GM19328 (cell line): Measurements from ENCODE around the gene DELE1.

Experiments used
- ATAC-seq: cut with Tn5 transposase; IDR thresholded peaks from one replicate; pipeline ENCODE4 v1.9.1; 2021; ENCODE audit warnings: mild to moderate bottlenecking, moderate library complexity; ENCODE audit not compliant: unreplicated experiment

The DELE1 gene, protein sequence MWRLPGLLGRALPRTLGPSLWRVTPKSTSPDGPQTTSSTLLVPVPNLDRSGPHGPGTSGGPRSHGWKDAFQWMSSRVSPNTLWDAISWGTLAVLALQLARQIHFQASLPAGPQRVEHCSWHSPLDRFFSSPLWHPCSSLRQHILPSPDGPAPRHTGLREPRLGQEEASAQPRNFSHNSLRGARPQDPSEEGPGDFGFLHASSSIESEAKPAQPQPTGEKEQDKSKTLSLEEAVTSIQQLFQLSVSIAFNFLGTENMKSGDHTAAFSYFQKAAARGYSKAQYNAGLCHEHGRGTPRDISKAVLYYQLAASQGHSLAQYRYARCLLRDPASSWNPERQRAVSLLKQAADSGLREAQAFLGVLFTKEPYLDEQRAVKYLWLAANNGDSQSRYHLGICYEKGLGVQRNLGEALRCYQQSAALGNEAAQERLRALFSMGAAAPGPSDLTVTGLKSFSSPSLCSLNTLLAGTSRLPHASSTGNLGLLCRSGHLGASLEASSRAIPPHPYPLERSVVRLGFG

DNA sequence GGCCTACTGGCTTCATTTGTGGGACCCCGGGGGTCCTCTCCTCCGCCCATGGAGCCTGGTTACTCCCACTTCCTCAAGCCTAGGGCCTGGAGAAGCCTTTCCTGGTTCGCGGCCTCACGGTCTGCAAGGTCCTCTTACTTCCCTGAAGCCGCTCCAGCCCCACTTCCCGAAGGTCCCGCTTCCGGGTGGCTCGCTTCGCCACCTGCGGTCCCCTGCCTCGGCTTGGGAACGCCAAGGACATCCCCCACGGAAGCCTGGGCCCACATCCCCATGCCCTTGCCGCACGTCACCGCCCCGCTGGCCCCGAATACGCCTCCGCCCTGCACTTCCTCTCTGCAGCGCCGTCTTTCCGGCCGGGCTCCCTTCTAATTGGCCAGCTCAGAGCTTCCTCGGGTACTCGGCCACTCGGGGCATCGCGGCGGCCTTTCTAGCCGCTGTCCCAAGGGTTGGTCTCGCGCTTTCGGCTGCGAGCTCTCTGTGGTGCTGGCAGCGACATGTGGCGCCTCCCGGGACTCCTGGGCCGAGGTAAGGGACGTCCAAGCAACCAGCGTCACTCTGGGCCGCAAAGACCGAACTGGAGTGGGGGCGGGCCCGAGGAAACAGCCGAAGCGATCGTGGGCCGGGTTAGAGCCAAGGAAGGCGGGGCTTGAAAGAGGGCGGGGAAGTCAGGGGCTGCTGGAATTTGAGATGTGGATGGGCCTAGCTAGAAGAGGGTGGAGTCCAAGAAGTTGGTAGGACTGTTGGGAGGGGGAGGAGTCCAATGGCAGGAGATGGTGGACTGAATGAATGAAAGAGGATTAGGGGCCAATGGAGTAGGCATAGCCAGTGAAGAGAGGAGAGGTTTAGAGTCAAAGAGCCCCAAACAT is at the start of gene DELE1:
DELE1 (plus strand) TSS at position 424 of the 866 bp plus-strand sequence; CDS start at position 495, 71 bp downstream.
- ATAC-seq: peak; percentile 97

DNA sequence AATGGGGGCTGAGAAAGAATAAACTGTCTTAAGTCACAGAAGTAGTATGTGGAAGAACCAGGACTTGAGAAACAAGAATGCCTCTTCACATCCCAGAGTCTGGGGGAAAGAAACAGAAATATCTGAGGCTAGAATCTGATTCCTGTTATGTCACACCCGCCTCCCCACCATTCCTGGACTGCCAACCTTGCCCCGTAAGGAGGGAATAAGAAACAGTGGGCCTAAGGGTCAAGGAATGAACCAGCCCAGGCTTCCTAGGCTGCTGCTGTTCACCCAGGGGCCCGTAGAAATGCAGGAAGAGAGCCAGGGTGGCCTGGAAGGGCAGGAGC is 49.8 kb upstream of the DELE1 start:
- no peak for ATAC-seq

DNA sequence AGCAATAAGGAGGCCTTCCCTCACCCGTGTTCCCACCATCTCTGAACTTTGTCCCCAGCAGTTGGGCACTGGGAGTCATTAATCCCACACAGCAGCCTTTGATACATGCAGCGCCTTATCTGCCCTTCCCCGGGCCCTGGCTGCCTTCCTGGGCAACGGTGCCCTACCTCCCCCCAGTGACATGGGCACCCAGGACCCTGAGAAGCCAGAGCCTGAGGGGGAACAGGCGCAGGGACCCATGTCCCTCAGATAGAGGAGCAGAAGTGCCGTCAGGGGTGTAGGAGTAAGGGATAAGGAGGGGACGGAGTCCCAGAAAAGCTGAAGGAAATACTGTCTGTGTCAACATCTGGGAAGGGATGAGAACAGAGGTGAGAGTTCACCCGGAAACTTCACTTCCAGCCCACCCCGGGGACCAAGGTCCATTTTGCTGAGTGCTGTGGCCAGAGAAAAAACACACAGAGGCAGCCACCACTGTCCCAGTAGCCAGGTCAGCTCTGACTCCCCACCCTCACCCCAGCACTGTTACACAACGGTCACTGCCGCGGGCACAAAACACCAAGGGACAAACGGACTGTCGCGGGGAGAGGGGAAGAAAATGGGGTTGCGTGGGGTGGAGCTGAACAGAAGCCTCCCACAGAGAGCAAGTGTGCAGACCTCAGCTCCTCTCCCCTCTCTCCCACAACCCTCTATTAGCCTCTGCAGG is 49.3 kb upstream of the DELE1 start:
- no peak for ATAC-seq

GRCh38 chr5:141875022-141875740 is 48.5 kb upstream of the DELE1 start:
- ATAC-seq: no peak

GRCh38 chr5:141875795-141876627 is 47.7 kb upstream of the DELE1 start:
- ATAC-seq: no peak

DNA sequence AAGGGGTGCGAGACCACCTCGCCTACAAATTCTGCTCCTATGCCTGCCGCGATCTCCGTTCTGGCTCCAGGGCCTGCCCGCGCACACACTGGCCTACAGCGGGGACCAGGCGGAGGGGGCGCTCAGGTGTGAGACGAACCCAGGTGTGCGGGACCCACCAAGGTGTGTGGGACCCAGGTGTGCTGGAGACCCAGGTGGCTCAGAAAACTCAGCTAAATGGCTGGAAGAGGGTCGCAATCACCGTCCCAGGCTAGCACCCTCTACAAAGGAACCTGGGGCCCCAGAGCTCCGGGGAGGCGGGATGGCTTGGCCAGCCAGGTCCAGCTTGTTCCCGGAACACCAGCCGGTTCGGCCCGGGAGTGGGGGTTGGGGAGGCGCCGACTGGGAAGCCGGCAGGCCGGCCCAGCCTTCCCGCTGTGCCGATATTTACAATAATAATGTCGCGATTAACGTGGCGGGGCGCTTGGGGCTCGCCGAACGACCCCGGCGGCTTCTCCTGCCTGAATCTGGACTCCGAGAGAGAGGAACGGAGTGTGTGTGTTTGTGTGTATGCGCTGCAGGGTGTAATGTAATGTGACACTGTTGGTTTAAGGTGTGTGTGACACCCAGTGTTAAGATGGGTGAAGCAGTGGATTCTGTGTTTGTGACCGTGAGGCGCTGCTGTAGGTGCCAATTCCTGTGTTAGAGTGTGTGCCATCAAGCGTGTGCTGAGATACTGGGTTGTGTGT is 46.9 kb upstream of the DELE1 start:
- no peak for ATAC-seq

- no peak for ATAC-seq
These were observed 46.1 kb upstream of the DELE1 start for GRCh38 chr5:141877356-141878185.

GRCh38 chr5:141878186-141878710 is 45.4 kb upstream of the DELE1 start, which contains the start of gene PCDH1:
Gene PCDH1, minus strand, starts transcription at chr5:141878410. Its CDS starts 148 bp downstream, at chr5:141878262.
- no peak for ATAC-seq

DNA sequence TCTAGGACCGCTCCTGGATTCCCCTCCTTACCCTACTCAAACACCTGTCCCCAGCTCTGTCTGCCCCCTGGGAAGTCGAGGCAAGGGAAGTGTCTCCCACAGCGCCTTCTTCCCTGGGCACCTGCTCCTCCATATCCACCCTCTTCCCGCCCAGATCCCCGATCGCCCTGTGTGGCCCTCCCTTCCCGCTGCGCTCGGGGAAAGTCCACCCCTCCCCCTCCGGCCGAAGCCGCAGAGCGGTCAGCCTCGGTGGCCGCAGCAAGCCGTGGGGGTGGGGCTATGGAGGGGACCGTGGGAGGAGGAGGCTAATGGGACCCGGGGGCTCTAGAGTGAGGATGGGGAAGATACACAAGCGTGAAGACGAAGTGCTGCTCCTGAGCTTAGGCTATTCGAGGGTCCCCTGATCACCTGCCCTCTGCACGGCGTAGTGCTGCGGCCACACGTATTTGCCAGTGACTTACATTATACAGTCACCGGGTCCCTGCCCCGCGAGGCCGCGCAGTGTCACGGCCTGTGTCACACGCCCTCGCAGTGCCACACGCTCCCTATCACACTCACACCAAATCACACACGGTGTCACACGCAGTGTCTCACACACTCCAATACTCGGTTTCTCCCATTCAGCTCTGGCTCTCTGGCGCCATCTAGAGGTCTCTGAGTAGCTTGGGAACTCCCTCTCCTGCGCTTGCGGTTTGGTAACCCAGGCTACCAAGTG is 44.8 kb upstream of the DELE1 start:
- ATAC-seq: peak; percentile 76

- no peak for ATAC-seq
These were observed 44.3 kb upstream of the DELE1 start for GRCh38 chr5:141879426-141879759.

GRCh38 chr5:141879941-141880738 is 43.5 kb upstream of the DELE1 start:
- ATAC-seq: no peak

DNA sequence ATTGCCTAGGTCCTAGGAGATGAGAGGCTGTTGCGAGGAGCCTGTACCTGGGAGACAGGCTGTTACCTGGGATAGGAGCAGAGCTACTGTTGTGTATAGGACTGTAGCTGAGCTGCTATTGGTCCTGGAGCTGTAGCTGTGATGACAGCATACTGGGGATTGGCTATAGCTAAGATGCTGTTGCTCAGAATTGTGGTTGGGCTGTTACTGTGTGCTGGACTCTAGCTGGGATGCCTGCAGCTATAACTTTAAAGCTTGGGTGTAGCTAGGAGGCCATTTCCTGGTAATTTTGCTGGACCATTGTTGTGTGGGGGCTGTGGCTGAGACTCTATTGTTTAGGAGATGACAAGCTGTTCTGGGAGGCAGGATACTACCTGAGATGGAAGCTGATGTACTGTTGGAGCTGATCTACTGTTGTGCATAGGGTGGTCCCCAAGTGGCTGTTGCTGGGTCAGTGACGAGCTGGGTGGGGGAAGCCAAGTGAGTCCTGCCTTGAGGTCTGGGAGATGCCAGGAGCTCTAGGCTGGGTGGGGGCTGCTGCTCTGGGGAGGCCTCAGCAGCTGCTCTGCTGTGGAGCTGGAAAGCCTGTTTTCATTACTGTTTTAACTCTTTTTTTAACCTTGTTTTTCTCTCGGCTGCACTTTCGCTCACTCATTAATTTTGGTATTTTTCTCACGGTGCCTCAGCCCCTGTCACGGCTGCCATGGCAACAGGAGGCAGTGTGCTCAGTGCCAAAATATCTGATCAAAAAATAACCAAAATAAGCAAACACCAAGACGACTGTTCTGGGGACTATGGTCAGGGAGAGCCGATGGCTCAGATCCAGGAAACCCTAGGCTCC is 42.5 kb upstream of the DELE1 start:
- ATAC-seq: no peak

GRCh38 chr5:141881886-141882285 is 41.8 kb upstream of the DELE1 start:
- ATAC-seq: no peak

GRCh38 chr5:141882594-141883183 is 41.0 kb upstream of the DELE1 start:
- ATAC-seq: no peak

- ATAC-seq: no peak
These were observed 40.3 kb upstream of the DELE1 start for GRCh38 chr5:141883184-141883891.
